B cell (primary cell): ENCODE data around the gene NFIB. TPM values are rescaled to one million over a fixed set of nuclear protein-coding genes. Genes with fewer than 3 reads are reported as not detected.

Experiments used
- ATAC-seq: fragments of 200-7000 bp; cut with Tn5 transposase; one replicate; pipeline ENCODE4 v1.10.0; 2021; ENCODE audit warnings: low read depth, mild to moderate bottlenecking, moderate number of reproducible peaks, moderate library complexity
- CTCF ChIA-PET: fragments of 350-600 bp; sonication (Branson Sonifier 250); formaldehyde crosslinking; loops from one replicate; lab custom pipeline; 2021; ENCODE audit warnings: antibody characterized with exemption, inconsistent platforms; lab: Charles Lee
- POLR2A ChIA-PET: fragments of 350-600 bp; sonication (Branson Sonifier 250); formaldehyde crosslinking; loops from one replicate; lab custom pipeline; 2021; ENCODE audit warnings: antibody characterized with exemption; lab: Charles Lee
- DNase-seq: peaks from one replicate; pipeline ENCODE4 v3.0.0; 2013
- H2AFZ ChIP-seq: 2 replicates; pipeline ENCODE4 v1.6.1; 2012; ENCODE audit warnings: mild to moderate bottlenecking, low read depth, low read length; ENCODE audit not compliant: insufficient read depth, poor library complexity, severe bottlenecking
- H3K27ac ChIP-seq, 2 donors: 1 replicate in 1 of 2; 2 replicates in 1 of 2; pipeline ENCODE4 v1.5.1; 2012 to 2013; ENCODE audit warnings: low read length in 2 of 2, mild to moderate bottlenecking in 2 of 2, moderate library complexity in 1 of 2
- H3K27me3 ChIP-seq, 4 experiments: fragments of 200-600 bp in 1 of 4; sonication (generic) in 1 of 4; replicated peaks in 1 of 4; 1 replicate in 2 of 4; 2 replicates in 2 of 4; pipeline versions ENCODE4 v1.6.1 to v1.7.0; 2013 to 2016; ENCODE audit warnings: low read length in 3 of 4, mild to moderate bottlenecking in 2 of 4, mixed read lengths in 1 of 4, moderate library complexity in 1 of 4; ENCODE audit not compliant: insufficient read depth in 4 of 4, control insufficient read depth in 3 of 4; ENCODE audit errors: control extremely low read depth in 1 of 4
- H3K36me3 ChIP-seq, 2 experiments: replicated peaks in 1 of 2; 1 replicate in 1 of 2; 2 replicates in 1 of 2; pipeline versions ENCODE4 v1.6.1 to v1.7.1; 2013; ENCODE audit warnings: low read length in 1 of 2; ENCODE audit not compliant: insufficient read depth in 2 of 2, control insufficient read depth in 1 of 2; ENCODE audit errors: control extremely low read depth in 1 of 2, extremely low read depth in 1 of 2
- H3K4me1 ChIP-seq, 2 donors: fragments of 200-600 bp in 1 of 2; sonication (generic) in 1 of 2; 1 replicate in 1 of 2; 2 replicates in 1 of 2; pipeline versions ENCODE4 v1.5.1 to v1.6.1; 2013 to 2017; ENCODE audit warnings: low read length in 2 of 2; ENCODE audit not compliant: control insufficient read depth in 2 of 2, insufficient read depth in 2 of 2
- H3K4me2 ChIP-seq: replicated peaks from 2 replicates; pipeline ENCODE3; 2012; ENCODE audit warnings: mild to moderate bottlenecking, low read depth, low read length; ENCODE audit not compliant: poor library complexity, severe bottlenecking
- H3K4me3 ChIP-seq, 5 experiments: fragments of 200-600 bp in 1 of 5; sonication (generic) in 1 of 5; 1 replicate in 3 of 5; 2 replicates in 2 of 5; pipeline versions ENCODE4 v1.5.1 to v1.7.0; 2011 to 2016; ENCODE audit warnings: low read length in 4 of 5, mild to moderate bottlenecking in 4 of 5, low read depth in 2 of 5, control low read depth in 1 of 5, moderate library complexity in 1 of 5; ENCODE audit not compliant: insufficient read depth in 1 of 5; ENCODE audit errors: control extremely low read depth in 1 of 5, extremely low read depth in 1 of 5
- H3K79me2 ChIP-seq: fragments of 200-600 bp; sonication (generic); one replicate; pipeline ENCODE4 v1.6.0; 2016; ENCODE audit warnings: low read length; ENCODE audit not compliant: control insufficient read depth, insufficient read depth
- H3K9ac ChIP-seq: fragments of 200-600 bp; sonication (generic); 2 replicates; pipeline ENCODE4 v1.6.1; 2017; ENCODE audit warnings: mild to moderate bottlenecking, low read length, moderate library complexity
- H3K9me3 ChIP-seq, 3 donors: one replicate each; pipeline versions ENCODE4 v1.6.1 to v1.7.1; 2013; ENCODE audit warnings: low read length in 2 of 3; ENCODE audit not compliant: control insufficient read depth in 2 of 3, insufficient read depth in 1 of 3; ENCODE audit errors: control extremely low read depth in 1 of 3
- H4K20me1 ChIP-seq: 2 replicates; pipeline ENCODE4 v1.6.0; 2012; ENCODE audit warnings: mild to moderate bottlenecking, low read length; ENCODE audit not compliant: insufficient read depth, control insufficient read depth, poor library complexity, severe bottlenecking
- H3K27ac Mint-ChIP-seq: one replicate; pipeline ENCODE4 v1.8.0; 2021; ENCODE audit warnings: mixed read lengths
- H3K27me3 Mint-ChIP-seq: one replicate; pipeline ENCODE4 v1.8.0; 2021; ENCODE audit warnings: mixed read lengths
- H3K4me1 Mint-ChIP-seq: one replicate; pipeline ENCODE4 v1.8.0; 2021; ENCODE audit warnings: mixed read lengths
- H3K4me3 Mint-ChIP-seq: one replicate; pipeline ENCODE4 v1.8.0; 2021; ENCODE audit warnings: mixed read lengths
- H3K9me3 Mint-ChIP-seq: one replicate; pipeline ENCODE4 v1.8.0; 2022; ENCODE audit warnings: mixed read lengths; ENCODE audit not compliant: insufficient read depth
- EZH2 ChIP-seq: IDR thresholded peaks from 2 replicates; pipeline ENCODE4 v1.6.1; 2012; ENCODE audit warnings: borderline replicate concordance, low read depth, mild to moderate bottlenecking, moderate library complexity, low read length; ENCODE audit not compliant: insufficient read depth, poor library complexity, severe bottlenecking
- WGBS: methylation state at CpG from one replicate; pipeline ENCODE4 v1.1.5; 2013; ENCODE audit warnings: missing lambda C conversion rate; ENCODE audit not compliant: insufficient coverage; 5-methylcytosine and 5-hydroxymethylcytosine counted together
- intact Hi-C: fragments of 100-400 bp; cut with micrococcal nuclease; formaldehyde crosslinking; loops from one replicate; pipeline ENCODE4 v1.10.0; 2022
- polyA plus RNA-seq: library from polyadenylated mRNA; depleted of rRNA; stranded (reverse); fragments of >200 nt; gene quantifications from 2 replicates; pipeline ENCODE4 v1.2.3, GENCODE V29; 2012
- total RNA-seq, 2 donors: library from RNA; stranded (reverse); fragments of 120-200 nt in 1 of 2; gene quantifications; 1 replicate in 1 of 2; 2 replicates in 1 of 2; pipeline versions ENCODE4 v1.2.3 to v1.2.4, GENCODE V29; 2013 to 2022
- TF ChIP-seq, protein P1 (sequence below): fragments of 200-600 bp; IDR thresholded peaks from one replicate; pipeline ENCODE4 v1.8.0; 2022; ENCODE audit warnings: antibody characterized with exemption, mild to moderate bottlenecking

NFIB gene
- total and polyA plus RNA-seq, 2 donors (not counting 1 experiment from before 2014, with no cell fraction given): not detected

DNA sequence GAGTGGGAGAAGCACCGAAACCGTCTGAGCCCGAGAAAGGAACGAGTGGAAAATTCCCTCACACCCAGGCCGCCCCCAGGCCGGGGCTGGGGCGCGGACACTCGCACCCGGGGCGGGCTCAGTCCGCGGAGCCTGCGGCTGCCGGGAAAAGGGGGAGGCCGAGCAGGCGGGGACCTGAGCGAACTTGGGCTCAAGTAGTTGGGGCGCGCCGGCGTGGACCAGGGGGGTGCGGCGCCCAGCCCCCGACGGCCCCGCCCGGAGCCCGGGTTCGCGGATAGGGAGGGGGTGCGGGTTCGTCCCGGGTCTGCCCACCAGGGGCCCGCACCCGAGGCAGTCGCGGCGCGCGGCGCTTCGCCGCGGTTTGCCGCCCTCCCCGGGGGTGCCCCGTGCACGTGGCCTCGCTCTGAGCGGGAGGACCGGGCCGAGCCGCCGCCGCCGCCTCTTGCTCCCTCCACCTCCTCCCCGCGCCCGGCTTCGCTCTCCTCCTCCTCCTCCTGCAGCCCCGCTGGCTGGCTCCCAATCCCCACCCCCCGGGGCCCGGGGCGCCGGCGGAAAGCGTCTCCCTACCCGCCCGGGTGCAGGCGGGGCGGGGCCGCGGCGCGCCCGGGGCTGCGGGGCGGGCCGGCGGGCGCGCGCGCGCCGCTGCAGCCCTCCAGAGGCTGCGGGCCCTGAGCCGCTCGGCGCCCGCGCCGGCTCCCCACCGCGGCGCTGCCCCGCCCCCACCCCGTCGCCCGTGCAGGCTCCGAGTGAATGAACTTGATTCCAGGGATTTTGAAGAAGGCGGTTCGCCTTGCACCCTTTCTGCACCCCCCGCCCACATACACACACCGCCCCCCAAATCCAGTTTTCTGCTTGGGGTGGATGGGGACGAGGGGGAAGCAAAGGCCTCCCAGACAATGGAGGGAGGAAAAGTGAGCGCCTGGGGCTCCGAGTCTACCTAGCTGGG, 1.3 kb upstream of the NFIB start:
- POLR2A ChIA-PET: interaction anchor here (0.6 kb wide), 2 partner anchors 15 to 36 kb away, joined by 3 to 8 read pairs; no protein-coding TSS in a partner anchor
- peak; percentile 54 for ATAC-seq
- Histone ChIP-seq H2AFZ (peak overlapping the region; percentile 68), H3K4me2 (peak overlapping the region; percentile 84), H3K27ac (no peak overlapping the region), H4K20me1 (no peaks in the 10 kb centered on the region), H3K4me3 (peak overlapping the region in 3 of 5 experiments; percentile 37 to 56 (median 51)), H3K9ac (peak overlapping the region; percentile 57), H3K27me3 (peaks cover 0 to 41% (median 36%) of the 10 kb centered on the region in 4 experiments), H3K36me3 (no peaks in the 10 kb centered on the region), H3K4me1 (peaks cover 17 to 26% of the 10 kb centered on the region in 2 donors), H3K9me3 (peaks cover 0 to 26% (median 0%) of the 10 kb centered on the region in 3 donors), H3K79me2 (no peaks in the 10 kb centered on the region)
- DNase-seq: peak; percentile 38
- Mint-ChIP-seq H3K27me3 (peaks cover 58% of the 10 kb centered on the region), H3K4me3 (peak overlapping the region; percentile 85), H3K27ac (no peak overlapping the region), H3K9me3 (no peaks in the 10 kb centered on the region), H3K4me1 (peaks cover 22% of the 10 kb centered on the region)
- intact Hi-C loops: no loop called here
- CTCF ChIA-PET: no interaction called here
- peak; percentile 76 for TF ChIP-seq EZH2
- TF ChIP-seq, protein P1, sequence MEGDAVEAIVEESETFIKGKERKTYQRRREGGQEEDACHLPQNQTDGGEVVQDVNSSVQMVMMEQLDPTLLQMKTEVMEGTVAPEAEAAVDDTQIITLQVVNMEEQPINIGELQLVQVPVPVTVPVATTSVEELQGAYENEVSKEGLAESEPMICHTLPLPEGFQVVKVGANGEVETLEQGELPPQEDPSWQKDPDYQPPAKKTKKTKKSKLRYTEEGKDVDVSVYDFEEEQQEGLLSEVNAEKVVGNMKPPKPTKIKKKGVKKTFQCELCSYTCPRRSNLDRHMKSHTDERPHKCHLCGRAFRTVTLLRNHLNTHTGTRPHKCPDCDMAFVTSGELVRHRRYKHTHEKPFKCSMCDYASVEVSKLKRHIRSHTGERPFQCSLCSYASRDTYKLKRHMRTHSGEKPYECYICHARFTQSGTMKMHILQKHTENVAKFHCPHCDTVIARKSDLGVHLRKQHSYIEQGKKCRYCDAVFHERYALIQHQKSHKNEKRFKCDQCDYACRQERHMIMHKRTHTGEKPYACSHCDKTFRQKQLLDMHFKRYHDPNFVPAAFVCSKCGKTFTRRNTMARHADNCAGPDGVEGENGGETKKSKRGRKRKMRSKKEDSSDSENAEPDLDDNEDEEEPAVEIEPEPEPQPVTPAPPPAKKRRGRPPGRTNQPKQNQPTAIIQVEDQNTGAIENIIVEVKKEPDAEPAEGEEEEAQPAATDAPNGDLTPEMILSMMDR: no peak
- 1% methylated on average over 98 of the region's 109 CpGs for WGBS
